ENCODE data around the gene BRMS1.

BRMS1 gene

DNA sequence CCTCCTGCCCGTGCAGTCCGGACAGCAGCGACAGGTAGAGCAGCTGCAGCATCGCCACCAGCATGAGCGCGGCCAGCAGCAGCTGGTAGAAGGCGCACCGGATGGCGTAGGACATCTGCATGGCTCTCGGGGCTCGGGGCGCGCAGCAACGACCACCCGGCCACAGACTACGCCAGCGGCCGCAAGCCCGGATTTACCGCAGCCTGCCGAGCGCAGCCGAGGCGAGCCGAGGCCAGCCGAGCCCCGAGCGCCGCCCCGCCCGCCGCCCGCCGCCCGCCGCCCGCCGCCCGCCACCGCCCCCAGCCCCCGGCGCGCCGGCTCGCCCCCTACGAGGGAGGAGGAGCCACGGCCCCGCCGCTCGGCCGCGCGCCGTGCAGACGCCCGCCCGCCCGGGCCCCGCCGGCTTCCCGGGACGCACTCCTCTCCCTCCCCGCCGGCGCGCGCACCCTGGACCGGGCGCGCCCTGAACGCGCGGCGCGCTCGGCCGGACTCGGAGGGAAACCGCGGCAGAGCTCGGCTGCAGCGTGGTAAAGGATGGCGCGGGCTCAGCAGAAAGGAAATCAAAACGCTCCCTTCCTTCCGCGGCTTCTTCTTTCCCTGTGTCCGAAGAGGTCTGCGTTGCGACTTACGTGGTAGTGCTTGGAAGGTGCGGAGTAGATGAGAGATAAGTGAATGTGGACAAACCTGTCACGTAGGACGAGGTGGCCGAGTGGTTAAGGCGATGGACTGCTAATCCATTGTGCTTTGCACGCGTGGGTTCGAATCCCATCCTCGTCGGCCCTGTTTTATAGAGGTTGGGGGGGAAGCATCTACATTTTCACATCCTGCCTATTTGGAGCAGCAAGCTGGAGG, 2.7 kb upstream of the BRMS1 start, which contains the start of gene B4GAT1:
Gene B4GAT1 (minus strand): TSS at position 205 of the 852 bp plus-strand sequence. CDS start 84 bp downstream, at position 121.
- H3K36me3 ChIP-seq (ENCODE audit: insufficient read depth, low read length): no peaks in the 10 kb centered on the region
- H3K9me3 ChIP-seq (ENCODE audit: control insufficient read depth, insufficient read depth, low read length): no peaks in the 10 kb centered on the region
- H3K9ac ChIP-seq (ENCODE audit: low read depth, low read length): peak within 1 kb of the TSS; percentile 96
- H3K4me1 ChIP-seq (ENCODE audit: insufficient read depth, low read length): 0 out of 2 replicates have a peak, but pooled peaks cover 2% of the 10 kb centered on the region

DNA sequence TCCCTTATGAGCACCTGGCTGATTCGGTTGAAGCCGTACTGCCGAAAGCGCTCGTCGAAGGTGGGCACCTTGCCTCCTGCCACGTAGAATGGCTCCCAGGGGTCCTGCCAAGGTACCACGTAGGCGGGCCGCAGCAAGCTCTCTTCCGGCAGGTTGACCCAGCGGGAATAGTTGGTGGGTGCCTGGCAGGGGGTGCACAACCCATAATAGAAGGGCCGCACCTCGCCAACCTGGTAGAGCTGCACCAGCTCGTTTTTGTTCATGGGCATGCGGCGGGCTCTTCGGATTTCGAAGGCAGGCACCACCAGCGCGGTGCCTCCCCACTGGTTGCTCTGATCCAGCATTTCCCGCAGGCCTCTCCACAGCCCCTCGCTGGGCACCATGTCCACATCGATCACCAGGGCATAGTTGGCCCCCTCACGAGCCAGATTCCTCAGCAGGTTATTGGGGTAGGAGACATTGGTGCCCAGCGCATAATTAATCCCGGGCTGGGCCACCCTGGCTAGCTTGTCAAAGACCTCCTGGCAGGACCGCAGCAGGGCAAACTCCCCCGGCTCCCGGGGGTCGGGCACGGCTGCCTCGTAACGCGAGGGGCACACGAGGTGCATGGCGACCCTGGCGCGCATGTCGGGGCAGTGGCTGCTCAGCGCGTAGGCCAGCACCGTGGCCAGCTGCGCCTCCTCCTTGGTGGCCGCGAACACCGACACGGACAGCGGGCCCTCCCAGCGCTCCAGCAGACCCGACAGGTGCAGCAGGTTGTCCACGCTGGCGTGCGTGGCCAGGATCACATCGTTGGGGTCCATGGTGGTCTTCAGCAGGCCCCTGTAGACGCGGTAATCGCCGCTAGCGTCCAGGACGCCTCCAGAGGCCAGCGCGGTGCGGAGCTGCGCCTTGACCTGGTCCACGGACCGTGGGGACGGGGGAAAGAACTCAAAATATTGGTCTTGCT, 1.8 kb upstream of the BRMS1 start:
- Histone ChIP-seq H3K36me3 (ENCODE audit: insufficient read depth, low read length) (no peaks in the 10 kb centered on the region; the same call in 1 of the 2 replicates), H3K9me3 (ENCODE audit: control insufficient read depth, insufficient read depth, low read length) (no peaks in the 10 kb centered on the region), H3K4me1 (ENCODE audit: insufficient read depth, low read length) (0 out of 2 replicates have a peak, but pooled peaks cover 2% of the 10 kb centered on the region), H3K9ac (ENCODE audit: low read depth, low read length) (peak overlapping the region; percentile 96)

DNA sequence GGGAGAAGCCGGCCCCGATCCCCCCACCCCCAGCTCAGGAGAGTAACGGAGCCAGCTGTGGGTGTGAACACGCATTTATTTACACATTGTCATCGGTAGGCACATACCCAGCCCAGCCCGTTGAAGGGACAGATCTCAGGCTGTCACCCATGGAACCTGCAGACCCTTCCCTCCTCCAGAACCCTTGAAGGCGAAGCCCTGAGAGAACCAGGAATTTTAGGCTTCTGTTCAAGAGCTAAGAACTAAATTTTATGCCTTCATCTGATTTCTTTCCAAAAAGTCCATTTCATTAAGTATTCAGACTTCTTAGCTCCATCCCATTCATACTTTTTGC, 379 bp upstream of the BRMS1 start:
- H3K9ac ChIP-seq (ENCODE audit: low read depth, low read length): peak overlapping the region; percentile 92; the same call in 1 of the 2 replicates

DNA sequence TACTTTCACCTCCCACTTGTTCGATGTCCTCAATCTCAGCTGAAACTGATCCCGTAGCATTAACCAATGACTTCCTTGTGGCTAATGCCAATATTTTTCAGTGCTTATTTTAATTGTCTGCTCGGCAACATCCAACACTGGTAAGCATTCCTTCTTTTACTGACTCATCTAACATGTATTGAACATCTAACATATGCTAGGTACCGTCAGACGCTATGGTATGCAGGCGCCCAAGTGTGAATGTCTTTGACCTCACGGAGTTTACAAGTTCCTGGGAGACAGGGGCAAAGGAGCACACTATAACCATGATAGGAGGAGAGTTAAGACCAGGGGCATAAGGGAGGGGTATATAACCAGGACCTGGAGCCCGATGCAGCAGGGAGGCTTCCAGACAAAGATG, 1.7 kb downstream of the BRMS1 start:
- Histone ChIP-seq H3K9ac (ENCODE audit: low read depth, low read length) (no peak overlapping the region), H3K36me3 (ENCODE audit: insufficient read depth, low read length) (no peaks in the 10 kb centered on the region; the same call in 1 of the 2 replicates), H3K4me1 (ENCODE audit: insufficient read depth, low read length) (0 out of 2 replicates have a peak, but pooled peaks cover 2% of the 10 kb centered on the region), H3K9me3 (ENCODE audit: control insufficient read depth, insufficient read depth, low read length) (no peaks in the 10 kb centered on the region)

More for the DNA sequence above, 379 bp upstream of the BRMS1 start:
- Histone ChIP-seq H3K4me1 (ENCODE audit: insufficient read depth, low read length) (0 out of 2 replicates have a peak, but pooled peaks cover 2% of the 10 kb centered on the region), H3K36me3 (ENCODE audit: insufficient read depth, low read length) (no peaks in the 10 kb centered on the region; the same call in 1 of the 2 replicates), H3K9me3 (ENCODE audit: control insufficient read depth, insufficient read depth, low read length) (no peaks in the 10 kb centered on the region)

DNA sequence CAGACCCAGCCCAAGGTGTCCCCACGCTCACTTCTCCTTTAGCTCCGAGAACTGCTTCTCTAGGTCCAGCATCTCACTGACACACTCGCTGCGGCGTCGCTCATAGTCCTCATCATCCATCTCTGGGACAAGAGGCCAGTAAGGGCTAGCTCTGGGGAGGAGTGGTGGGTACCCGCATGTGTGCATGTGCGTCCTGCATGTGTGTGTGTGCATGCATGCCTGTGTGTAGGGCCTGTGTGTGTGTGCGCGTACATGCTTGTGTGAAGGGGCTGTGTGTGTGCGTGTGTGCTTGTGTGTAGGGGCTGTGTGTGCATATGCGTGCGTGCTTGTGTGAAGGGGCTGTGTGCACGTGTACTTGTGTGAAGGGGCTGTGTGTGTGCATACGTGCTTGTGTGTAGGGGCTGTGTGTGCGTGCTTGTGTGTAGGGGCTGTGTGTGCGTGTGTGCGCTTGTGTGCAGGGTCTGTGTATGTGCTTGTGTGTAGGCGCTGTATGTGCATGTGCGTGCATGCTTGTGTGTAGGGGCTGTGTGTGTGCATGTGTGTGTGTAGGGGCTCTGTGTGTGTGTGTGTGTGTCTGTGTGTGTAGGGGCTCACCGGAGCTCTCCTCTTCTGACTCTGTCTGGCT, 3.3 kb downstream of the BRMS1 start:
- Histone ChIP-seq H3K9me3 (ENCODE audit: control insufficient read depth, insufficient read depth, low read length) (no peaks in the 10 kb centered on the region), H3K4me1 (ENCODE audit: insufficient read depth, low read length) (0 out of 2 replicates have a peak, but pooled peaks cover 2% of the 10 kb centered on the region), H3K36me3 (ENCODE audit: insufficient read depth, low read length) (no peaks in the 10 kb centered on the region; the same call in 1 of the 2 replicates), H3K9ac (ENCODE audit: low read depth, low read length) (no peak overlapping the region)

DNA sequence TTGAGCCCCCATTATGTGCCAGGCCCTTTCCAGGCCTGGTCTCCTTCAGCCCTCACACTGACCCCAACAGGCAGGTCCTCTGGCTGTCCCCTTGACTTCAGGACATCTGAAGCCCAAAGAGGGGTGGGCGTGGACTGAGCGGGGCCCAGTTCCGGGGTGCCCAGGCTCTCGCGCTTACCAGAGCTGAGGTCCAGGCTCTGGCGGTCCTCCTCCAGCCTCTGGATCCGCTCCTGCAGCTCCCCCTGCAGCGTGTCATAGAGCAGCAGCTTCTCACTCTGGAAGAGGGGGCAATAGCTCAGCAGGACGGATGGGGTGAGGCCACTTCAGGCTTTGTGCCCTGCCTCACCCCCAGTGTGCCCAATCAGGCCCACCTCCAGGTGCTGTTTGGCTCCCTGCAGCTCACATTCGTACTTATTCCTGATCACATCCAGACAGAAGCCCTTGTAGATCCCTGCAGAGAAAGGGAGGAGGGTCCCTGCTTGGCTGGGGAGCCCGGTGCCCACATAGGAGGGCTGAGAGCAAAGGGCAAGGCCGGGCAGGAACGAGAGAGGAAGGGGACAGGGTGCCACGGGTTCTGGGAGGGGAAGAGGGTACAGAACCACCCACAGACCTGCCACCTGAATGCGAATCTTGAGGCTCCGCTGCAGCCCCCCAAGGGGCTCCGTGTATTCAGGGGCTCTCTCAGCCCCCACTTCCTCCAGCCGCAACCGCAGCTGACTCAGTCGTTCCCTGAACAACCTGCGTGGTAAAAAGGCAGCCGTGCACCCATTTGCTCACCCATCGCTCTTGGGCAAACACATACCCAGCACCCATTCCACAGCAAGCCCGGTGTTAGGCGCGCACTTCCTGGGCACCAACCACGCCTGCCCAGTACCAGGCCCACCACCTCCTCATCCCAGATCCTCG, 4.1 kb downstream of the BRMS1 start:
- H3K36me3 ChIP-seq (ENCODE audit: insufficient read depth, low read length): no peaks in the 10 kb centered on the region; the same call in 1 of the 2 replicates
- H3K9ac ChIP-seq (ENCODE audit: low read depth, low read length): no peak overlapping the region
- no peaks in the 10 kb centered on the region for H3K9me3 ChIP-seq (ENCODE audit: control insufficient read depth, insufficient read depth, low read length)
- peaks cover 2% of the 10 kb centered on the region; the same call in 1 of the 2 replicates for H3K4me1 ChIP-seq (ENCODE audit: insufficient read depth, low read length)

DNA sequence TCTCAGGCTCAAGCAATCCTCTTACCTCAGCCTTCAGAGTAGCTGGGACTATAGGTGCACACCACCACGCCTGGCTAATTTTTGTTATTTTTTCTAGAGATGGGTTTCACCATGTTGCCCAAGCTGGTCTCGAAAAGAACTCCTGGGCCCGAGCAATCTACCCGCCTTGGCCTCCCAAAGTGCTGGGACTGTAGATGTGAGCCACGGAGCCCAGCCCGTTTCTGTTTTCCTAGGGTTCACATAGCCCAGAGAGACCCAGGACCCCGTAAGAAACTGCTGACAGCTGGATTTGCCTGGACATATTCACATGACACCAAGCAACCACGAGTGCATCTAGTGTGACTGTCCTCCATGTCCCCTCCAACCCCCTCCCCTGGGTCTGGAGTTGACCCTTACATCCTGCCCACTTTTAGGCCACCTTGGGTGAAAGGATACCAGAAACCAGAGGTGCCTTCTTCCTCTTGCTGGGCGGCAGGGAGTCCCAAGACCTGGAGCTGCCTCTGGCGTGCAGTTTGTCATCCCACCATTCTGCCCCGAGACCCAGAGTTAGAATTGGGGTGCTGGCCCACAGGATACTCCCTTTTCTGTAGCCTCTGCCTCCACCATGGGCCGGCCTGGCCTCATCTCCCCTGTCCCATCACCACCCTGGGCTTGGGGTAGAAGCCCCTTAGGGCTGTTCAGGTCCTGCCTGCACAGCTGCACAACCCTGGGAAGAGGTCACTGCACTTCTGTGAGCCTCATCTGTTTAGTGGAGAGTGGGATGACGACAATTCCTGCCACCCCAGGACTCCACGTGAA, 5.0 kb downstream of the BRMS1 start:
- Histone ChIP-seq H3K9me3 (ENCODE audit: control insufficient read depth, insufficient read depth, low read length) (no peaks in the 10 kb centered on the region), H3K36me3 (ENCODE audit: insufficient read depth, low read length) (no peaks in the 10 kb centered on the region; the same call in 1 of the 2 replicates), H3K4me1 (ENCODE audit: insufficient read depth, low read length) (no peaks in the 10 kb centered on the region; the same call in 1 of the 2 replicates), H3K9ac (ENCODE audit: low read depth, low read length) (no peak overlapping the region)

DNA sequence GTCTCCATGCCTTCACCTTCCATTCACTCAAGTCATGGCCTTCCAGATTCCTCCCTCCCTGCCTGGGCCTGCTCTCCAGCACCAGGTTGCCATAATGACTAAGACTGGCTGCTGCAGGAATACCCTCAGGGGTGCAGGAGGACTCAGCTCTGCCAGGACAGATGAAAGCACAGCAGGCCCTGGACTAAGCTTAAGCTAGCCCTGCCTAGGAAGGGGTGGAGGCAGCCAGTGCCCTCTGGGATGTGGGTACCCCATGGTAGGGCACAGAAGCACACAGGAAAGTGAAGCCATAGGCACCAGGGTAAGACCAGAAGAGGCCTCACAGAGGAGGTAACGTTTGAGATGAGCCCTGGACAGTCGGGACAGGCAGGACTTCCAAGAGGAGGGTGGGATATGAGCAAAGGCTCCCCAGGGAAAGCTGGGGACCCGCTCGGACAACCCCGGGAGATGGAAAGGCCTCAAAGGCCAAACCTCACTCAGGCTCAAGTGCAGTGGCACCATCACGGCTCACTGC, 5.7 kb downstream of the BRMS1 start:
- Histone ChIP-seq H3K4me1 (ENCODE audit: insufficient read depth, low read length) (no peaks in the 10 kb centered on the region; the same call in 1 of the 2 replicates), H3K9me3 (ENCODE audit: control insufficient read depth, insufficient read depth, low read length) (no peaks in the 10 kb centered on the region), H3K9ac (ENCODE audit: low read depth, low read length) (no peak overlapping the region), H3K36me3 (ENCODE audit: insufficient read depth, low read length) (no peaks in the 10 kb centered on the region; the same call in 1 of the 2 replicates)

DNA sequence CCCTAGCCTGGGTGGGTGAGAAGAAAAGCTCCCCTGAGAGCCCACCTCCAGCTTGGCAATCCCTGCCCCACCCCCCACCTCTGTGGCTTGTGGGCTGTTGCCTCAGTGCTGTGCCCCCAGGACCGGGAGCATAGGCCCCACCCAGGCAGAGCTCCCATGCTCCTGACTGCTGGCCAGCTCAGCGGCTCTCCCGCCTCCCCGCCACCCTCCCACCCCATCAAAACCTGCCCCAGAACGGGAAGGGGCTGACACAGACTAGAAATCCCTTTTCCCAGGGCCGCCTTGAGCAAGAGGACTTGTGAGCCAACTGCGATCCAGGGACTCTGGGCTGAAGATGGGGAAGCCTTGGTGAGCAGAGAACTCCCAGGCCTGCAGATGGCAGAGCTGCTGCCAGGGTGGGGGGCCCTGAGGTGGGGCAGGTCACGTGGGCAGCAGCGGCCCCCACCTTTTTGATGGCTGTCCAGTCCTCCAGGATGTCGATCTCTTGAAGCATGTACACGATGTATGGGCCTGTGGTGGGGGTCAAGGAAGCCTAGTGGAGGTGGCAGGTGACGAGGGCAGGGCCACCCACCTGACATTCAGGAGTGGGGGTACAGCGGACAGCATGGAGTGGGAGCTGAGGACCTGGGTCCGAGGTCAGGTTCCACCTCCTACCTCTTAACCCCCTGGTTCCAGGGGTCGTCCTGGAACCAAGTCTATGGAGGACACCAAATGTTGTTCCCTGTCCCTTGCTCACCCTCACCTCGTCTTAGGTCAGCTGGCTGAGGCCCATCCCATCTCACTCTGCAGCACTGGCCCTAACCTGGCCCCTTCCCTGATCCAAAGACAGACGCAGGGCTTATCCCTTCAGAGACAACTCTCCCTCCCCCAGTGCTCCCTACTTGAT, 6.4 kb downstream of the BRMS1 start:
- Histone ChIP-seq H3K4me1 (ENCODE audit: insufficient read depth, low read length) (no peaks in the 10 kb centered on the region; the same call in 1 of the 2 replicates), H3K36me3 (ENCODE audit: insufficient read depth, low read length) (no peaks in the 10 kb centered on the region; the same call in 1 of the 2 replicates), H3K9me3 (ENCODE audit: control insufficient read depth, insufficient read depth, low read length) (no peaks in the 10 kb centered on the region), H3K9ac (ENCODE audit: low read depth, low read length) (no peak overlapping the region)

DNA sequence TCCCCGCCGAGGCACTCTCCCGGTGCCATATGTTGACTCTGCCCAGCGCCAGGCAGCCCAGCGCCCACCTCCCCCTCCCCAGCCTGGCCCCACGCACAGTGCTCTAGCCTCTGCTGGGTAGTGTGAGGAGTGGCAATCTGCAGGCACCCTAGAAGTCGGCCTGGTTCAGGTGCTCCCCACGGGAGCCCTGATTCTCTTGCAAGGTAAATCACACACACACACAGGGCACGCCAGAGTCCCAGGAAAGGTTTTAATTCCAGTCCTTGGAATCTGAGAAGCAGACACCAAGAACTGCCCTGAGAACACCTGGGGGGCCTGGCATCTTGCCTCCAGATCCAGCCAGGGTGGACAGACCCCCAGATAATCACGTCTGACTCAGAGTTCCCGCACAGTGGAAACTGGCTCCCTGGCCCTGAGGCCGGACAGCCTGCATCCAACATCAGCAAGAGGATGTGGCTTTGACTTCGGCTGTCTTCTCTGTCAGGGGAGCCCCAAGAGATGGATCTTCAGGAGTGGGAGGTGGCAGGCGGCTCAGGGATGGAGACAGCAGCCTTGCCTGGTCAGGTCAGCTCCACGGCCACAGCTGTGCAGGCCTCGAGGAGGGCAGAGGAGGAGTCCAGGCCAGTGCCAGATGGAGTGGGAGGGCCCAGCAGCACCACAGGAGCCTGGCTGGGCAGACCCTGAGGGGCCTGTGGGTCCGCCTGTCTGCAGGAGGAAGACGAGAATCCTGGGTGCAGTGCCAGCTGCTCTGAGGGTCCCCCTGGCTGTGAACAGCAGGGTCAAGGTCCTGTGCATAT, 7.6 kb downstream of the BRMS1 start:
- no peaks in the 10 kb centered on the region for H3K9me3 ChIP-seq (ENCODE audit: control insufficient read depth, insufficient read depth, low read length)
- H3K36me3 ChIP-seq (ENCODE audit: insufficient read depth, low read length): no peaks in the 10 kb centered on the region; the same call in 1 of the 2 replicates
- H3K9ac ChIP-seq (ENCODE audit: low read depth, low read length): no peak overlapping the region
- H3K4me1 ChIP-seq (ENCODE audit: insufficient read depth, low read length): no peaks in the 10 kb centered on the region; the same call in 1 of the 2 replicates

Data from ES-I3 (cell line).